SK-N-MC (cell line): ENCODE results near the gene ATP13A2.

ENCODE experiments used
- EZH2 ChIP-seq: fragments of 200-600 bp; sonication (generic); IDR thresholded peaks from one replicate; pipeline ENCODE4 v1.6.1; 2017; ENCODE audit warnings: antibody characterized with exemption
- FOXP2 ChIP-seq: optimal IDR thresholded peaks from 2 replicates; pipeline ENCODE3; 2011; ENCODE audit warnings: mild to moderate bottlenecking, moderate library complexity; ENCODE audit not compliant: insufficient read depth; ENCODE audit errors: extremely low read length, control extremely low read depth
- POLR2AphosphoS5 ChIP-seq: IDR thresholded peaks from 2 replicates; pipeline ENCODE4 v1.6.1; 2012; ENCODE audit warnings: mild to moderate bottlenecking, low read depth, low read length, borderline replicate concordance

DNA sequence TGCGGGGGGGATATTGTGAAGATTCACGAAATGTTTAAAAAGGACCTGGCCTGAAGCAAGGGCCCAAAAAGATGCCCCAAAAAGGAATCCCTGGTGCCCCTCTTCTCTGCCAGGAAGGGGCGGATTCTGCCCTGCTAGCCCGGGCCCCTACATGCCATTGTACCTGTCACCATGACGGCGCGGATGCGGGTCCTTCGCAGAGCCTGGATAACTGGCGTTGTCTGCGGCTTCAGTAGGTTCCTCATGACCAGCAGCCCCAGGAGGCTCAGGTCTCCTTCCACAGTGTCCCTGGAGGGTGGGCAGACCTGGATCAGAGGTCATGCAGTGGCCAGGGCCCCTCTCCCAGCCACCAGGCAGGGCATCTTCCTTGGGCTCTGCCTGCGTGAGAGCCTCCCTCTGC, 20.2 kb downstream of the ATP13A2 start:
- TF ChIP-seq EZH2 = no peak
- no peak for TF ChIP-seq POLR2AphosphoS5
- TF ChIP-seq FOXP2 = no peak
